A673 (cell line): ENCODE measurements around the gene CYTH1. TPM values are rescaled to one million over a fixed set of nuclear protein-coding genes. Genes with fewer than 3 reads are reported as not detected.

Experiments
- BruUV-seq: library from RNA; stranded (reverse); fragments of 400-500 nt; replicated peaks from 2 replicates; lab custom pipeline; 2021; lab: Mats Ljungman, UMichigan
- CTCF ChIA-PET: fragments of 300-600 bp; sonication (Branson Sonifier 250); formaldehyde crosslinking; loops from one replicate; lab custom pipeline; 2022; ENCODE audit warnings: antibody characterized with exemption; lab: Charles Lee
- POLR2A ChIA-PET: fragments of 300-600 bp; sonication (Branson Sonifier 250); formaldehyde crosslinking; loops from one replicate; lab custom pipeline; 2022; ENCODE audit warnings: antibody characterized with exemption; ENCODE audit not compliant: low non-redundant PET; lab: Charles Lee
- DNase-seq: peaks from one replicate; pipeline ENCODE4 v3.0.0-alpha.2; 2015; ENCODE audit warnings: low spot score
- H3K27ac ChIP-seq: fragments of 200-600 bp; sonication (generic); 2 replicates; pipeline ENCODE4 v1.5.1; 2016; ENCODE audit warnings: mixed run types, low read depth, mild to moderate bottlenecking, mixed read lengths, antibody characterized with exemption, low read length; ENCODE audit not compliant: poor library complexity, severe bottlenecking
- H3K27me3 ChIP-seq: fragments of 200-600 bp; sonication (generic); replicated peaks from 2 replicates; pipeline ENCODE4 v1.6.1; 2017; ENCODE audit warnings: mixed run types, low read depth, mild to moderate bottlenecking, mixed read lengths, antibody characterized with exemption, low read length; ENCODE audit not compliant: insufficient read depth, poor library complexity
- H3K36me3 ChIP-seq: fragments of 200-600 bp; sonication (generic); 2 replicates; pipeline ENCODE4 v1.6.1; 2016; ENCODE audit warnings: mixed run types, mild to moderate bottlenecking, mixed read lengths, antibody characterized with exemption, low read length; ENCODE audit not compliant: insufficient read depth, poor library complexity, severe bottlenecking
- H3K4me1 ChIP-seq: fragments of 200-600 bp; sonication (generic); 2 replicates; pipeline ENCODE4 v1.6.1; 2017; ENCODE audit warnings: mixed run types, mild to moderate bottlenecking, mixed read lengths, antibody characterized with exemption, low read length; ENCODE audit not compliant: insufficient read depth, poor library complexity, severe bottlenecking
- H3K4me3 ChIP-seq: fragments of 200-600 bp; sonication (generic); 2 replicates; pipeline ENCODE4 v1.5.1; 2016; ENCODE audit warnings: low read depth, mixed run types, mild to moderate bottlenecking, mixed read lengths, low read length; ENCODE audit not compliant: poor library complexity, severe bottlenecking
- H3K9me3 ChIP-seq: fragments of 200-600 bp; sonication (generic); 2 replicates; pipeline ENCODE4 v1.6.1; 2016; ENCODE audit warnings: mixed run types, low read depth, mild to moderate bottlenecking, mixed read lengths, antibody characterized with exemption, low read length; ENCODE audit not compliant: poor library complexity, severe bottlenecking
- CTCF ChIP-seq: fragments of 300-800, 200-600 bp; sonication (generic); conservative IDR thresholded peaks from 2 replicates; pipeline ENCODE4 v1.5.1; 2017; ENCODE audit warnings: low read depth, mild to moderate bottlenecking, antibody characterized with exemption, low read length, moderate library complexity, mixed read lengths
- EZH2 ChIP-seq: fragments of 200-600 bp; sonication (generic); IDR thresholded peaks from 2 replicates; pipeline ENCODE4 v1.6.1; 2017; ENCODE audit warnings: borderline replicate concordance, low read depth, mild to moderate bottlenecking, mixed read lengths, antibody characterized with exemption, low read length; ENCODE audit not compliant: poor library complexity, severe bottlenecking
- intact Hi-C: fragments of 100-400 bp; cut with micrococcal nuclease; formaldehyde crosslinking; loops from one replicate; pipeline ENCODE4 v1.10.0; 2022; ENCODE audit not compliant: unreplicated experiment
- total RNA-seq: library from RNA; stranded (reverse); gene quantifications from 2 replicates; pipeline ENCODE4 v1.2.3, GENCODE V29; 2021

Gene CYTH1
- total RNA-seq, 1 experiment from 2014 or later = 17.9 TPM

- no TSS peak for BruUV-seq
- DNase-seq = no peak
- Histone ChIP-seq H3K4me3 (no peak overlapping the region), H3K27me3 (no peaks in the 10 kb centered on the region), H3K9me3 (no peaks in the 10 kb centered on the region), H3K27ac (no peak overlapping the region), H3K4me1 (peaks cover 5% of the 10 kb centered on the region), H3K36me3 (peaks cover 63% of the 10 kb centered on the region)
- CTCF ChIA-PET = no interaction called here
- intact Hi-C loops = no loop called here
- POLR2A ChIA-PET = no interaction called here
- TF ChIP-seq EZH2 (no peak), CTCF (no peak)
Observed at GRCh38 chr17:78804777-78805176, 22.7 kb upstream of the CYTH1 start.

GRCh38 chr17:78803186-78803845 is 21.2 kb upstream of the CYTH1 start:
- H3K9me3 ChIP-seq = no peaks in the 10 kb centered on the region
- H3K27ac ChIP-seq = no peak overlapping the region
- CTCF ChIA-PET = no interaction called here
- DNase-seq = no peak
- H3K36me3 ChIP-seq = peaks cover 62% of the 10 kb centered on the region
- no TSS peak for BruUV-seq
- intact Hi-C loops = no loop called here
- no peaks in the 10 kb centered on the region for H3K27me3 ChIP-seq
- H3K4me3 ChIP-seq = no peak overlapping the region
- H3K4me1 ChIP-seq = peaks cover 5% of the 10 kb centered on the region
- POLR2A ChIA-PET = no interaction called here
- no peak for TF ChIP-seq EZH2

GRCh38 chr17:78802459-78802858 is 20.4 kb upstream of the CYTH1 start:
- Histone ChIP-seq H3K27ac (no peak overlapping the region), H3K4me3 (no peak overlapping the region), H3K9me3 (no peaks in the 10 kb centered on the region), H3K27me3 (no peaks in the 10 kb centered on the region), H3K4me1 (peaks cover 5% of the 10 kb centered on the region), H3K36me3 (peaks cover 57% of the 10 kb centered on the region)
- CTCF ChIA-PET = no interaction called here
- intact Hi-C loops = no loop called here
- POLR2A ChIA-PET = no interaction called here
- DNase-seq = no peak
- no peak for TF ChIP-seq EZH2
- no peak for TF ChIP-seq CTCF
- BruUV-seq = no TSS peak

GRCh38 chr17:78802008-78802407 is 19.9 kb upstream of the CYTH1 start:
- intact Hi-C loops = no loop called here
- ChIA-PET CTCF (no interaction called here), POLR2A (no interaction called here)
- Histone ChIP-seq H3K27me3 (no peaks in the 10 kb centered on the region), H3K36me3 (peaks cover 52% of the 10 kb centered on the region), H3K4me3 (no peak overlapping the region), H3K4me1 (peaks cover 5% of the 10 kb centered on the region), H3K9me3 (no peaks in the 10 kb centered on the region), H3K27ac (no peak overlapping the region)
- TF ChIP-seq CTCF (no peak), EZH2 (no peak)
- no peak for DNase-seq
- BruUV-seq = no TSS peak
